Measurements from ENCODE around the gene RNF187.

GRCh38 chr1:228514421-228514820 lies 27.2 kb downstream of the RNF187 start:
- TF ChIP-seq CTCF (conservative IDR thresholded peaks at IDR 0.05 in 1 of 2, IDR thresholded peaks at IDR 0.05 in 1 of 2; ENCODE audit: extremely low read depth in 1 of 2, insufficient read depth in 1 of 2, low read depth in 1 of 2, low read length in 2 of 2) (no peak), EZH2 (IDR thresholded peaks at IDR 0.05; ENCODE audit: borderline replicate concordance, low read length) (no peak)

Measured in mammary epithelial cell (primary cell).